ENCODE results near the gene LRMDA. TPM values are rescaled to one million over a fixed set of nuclear protein-coding genes. Genes with fewer than 3 reads are reported as not detected.

The LRMDA gene
- polyA plus RNA-seq, 3 donors = 39.8 to 59.6 (median 56.4) TPM

DNA sequence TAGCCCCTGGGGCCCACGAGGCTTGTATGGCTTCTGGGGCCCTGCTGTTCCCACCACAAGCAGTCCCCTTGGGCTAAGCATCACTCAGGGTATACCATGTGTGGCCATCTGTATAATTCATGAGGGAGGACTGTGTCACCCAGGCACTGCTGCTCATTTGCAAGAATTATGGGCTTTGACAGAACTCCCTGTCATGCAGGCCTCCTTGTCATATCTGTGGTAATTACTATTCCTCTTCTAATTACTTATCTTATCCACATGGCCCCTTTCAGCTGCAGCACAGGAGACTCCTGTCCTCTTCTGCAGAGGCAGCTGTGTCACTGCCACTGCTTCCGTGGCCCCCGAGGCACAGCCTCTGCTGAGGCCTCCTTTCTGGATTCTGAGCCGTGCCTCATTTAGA, 46.3 kb downstream of the LRMDA start:
- no peak overlapping the region for H3K27ac ChIP-seq (ENCODE audit: low read depth in 1 of 2, low read length in 2 of 2)
- no peaks in the 10 kb centered on the region for H3K9me3 ChIP-seq (replicated peaks in 1 of 2; ENCODE audit: control insufficient read depth in 1 of 2, insufficient read depth in 1 of 2, low read length in 2 of 2)
- 94% methylated on average over 4 of the region's 4 CpGs for WGBS (ENCODE audit: insufficient coverage)
- DNase-seq = no peak
- H3K4me1 Mint-ChIP-seq = peaks cover 6% of the 10 kb centered on the region
- H3K79me2 ChIP-seq (ENCODE audit: insufficient read depth, low read length) = peaks cover 82% of the 10 kb centered on the region
- no peak overlapping the region for H3K4me2 ChIP-seq (replicated peaks; ENCODE audit: extremely low read depth, low read length, poor library complexity, severe bottlenecking)
- peaks cover 45% of the 10 kb centered on the region for H4K20me1 ChIP-seq (ENCODE audit: insufficient read depth, low read length)
- no peak overlapping the region for H3K27ac Mint-ChIP-seq
- H3K4me3 Mint-ChIP-seq = no peak overlapping the region
- intact Hi-C loops (cut with micrococcal nuclease) = no loop called here
- peaks cover 0 to 3% (median 1%) of the 10 kb centered on the region in 7 donors for H3K9me3 Mint-ChIP-seq
- no peak overlapping the region for H3K9ac ChIP-seq (ENCODE audit: insufficient read depth, low read length, poor library complexity, severe bottlenecking)
- peaks cover 14 to 17% of the 10 kb centered on the region in 2 donors for H3K36me3 Mint-ChIP-seq
- peaks cover 0 to 2% (median 0%) of the 10 kb centered on the region in 3 donors for H3K27me3 Mint-ChIP-seq (ENCODE audit: low read depth in 3 of 3)
- peaks cover 0 to 35% of the 10 kb centered on the region in 2 donors for H3K36me3 ChIP-seq (replicated peaks in 1 of 2; ENCODE audit: control insufficient read depth in 1 of 2, insufficient read depth in 2 of 2, low read length in 2 of 2)
- H2AFZ ChIP-seq (ENCODE audit: insufficient read depth, low read depth, low read length, poor library complexity, severe bottlenecking) = no peak overlapping the region
- no peak overlapping the region for H3K4me3 ChIP-seq (replicated peaks in 1 of 3; ENCODE audit: low read depth in 2 of 3, low read length in 3 of 3)
- TF ChIP-seq, protein P1, sequence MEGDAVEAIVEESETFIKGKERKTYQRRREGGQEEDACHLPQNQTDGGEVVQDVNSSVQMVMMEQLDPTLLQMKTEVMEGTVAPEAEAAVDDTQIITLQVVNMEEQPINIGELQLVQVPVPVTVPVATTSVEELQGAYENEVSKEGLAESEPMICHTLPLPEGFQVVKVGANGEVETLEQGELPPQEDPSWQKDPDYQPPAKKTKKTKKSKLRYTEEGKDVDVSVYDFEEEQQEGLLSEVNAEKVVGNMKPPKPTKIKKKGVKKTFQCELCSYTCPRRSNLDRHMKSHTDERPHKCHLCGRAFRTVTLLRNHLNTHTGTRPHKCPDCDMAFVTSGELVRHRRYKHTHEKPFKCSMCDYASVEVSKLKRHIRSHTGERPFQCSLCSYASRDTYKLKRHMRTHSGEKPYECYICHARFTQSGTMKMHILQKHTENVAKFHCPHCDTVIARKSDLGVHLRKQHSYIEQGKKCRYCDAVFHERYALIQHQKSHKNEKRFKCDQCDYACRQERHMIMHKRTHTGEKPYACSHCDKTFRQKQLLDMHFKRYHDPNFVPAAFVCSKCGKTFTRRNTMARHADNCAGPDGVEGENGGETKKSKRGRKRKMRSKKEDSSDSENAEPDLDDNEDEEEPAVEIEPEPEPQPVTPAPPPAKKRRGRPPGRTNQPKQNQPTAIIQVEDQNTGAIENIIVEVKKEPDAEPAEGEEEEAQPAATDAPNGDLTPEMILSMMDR (IDR thresholded peaks at IDR 0.05) = no peak
- H3K27me3 ChIP-seq (ENCODE audit: control insufficient read depth in 2 of 2, insufficient read depth in 2 of 2, low read length in 2 of 2) = no peaks in the 10 kb centered on the region
- peaks cover 3% of the 10 kb centered on the region in 2 donors for H3K4me1 ChIP-seq (ENCODE audit: control insufficient read depth in 1 of 2, insufficient read depth in 2 of 2, low read length in 2 of 2)

DNA sequence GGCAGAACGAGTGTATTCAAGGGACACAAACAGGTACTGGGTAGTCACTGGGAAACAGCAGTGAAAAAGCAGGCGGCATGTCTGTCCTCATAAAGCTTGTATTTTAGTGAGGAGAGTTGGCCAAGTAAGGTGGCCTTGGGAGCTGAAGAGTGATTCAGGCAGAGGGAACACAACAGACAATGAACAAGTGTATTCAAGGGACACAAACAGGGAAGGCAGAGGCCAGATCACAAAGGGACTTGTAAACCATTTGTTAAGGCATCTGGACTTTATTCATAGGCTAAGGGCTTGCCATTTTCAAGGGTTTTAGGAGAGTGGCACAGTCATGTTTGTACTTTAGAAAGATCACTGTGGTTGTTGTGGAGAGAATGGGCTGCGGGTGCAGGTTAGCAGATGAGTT, 49.0 kb downstream of the LRMDA start:
- Histone ChIP-seq H3K9me3 (replicated peaks in 1 of 2; ENCODE audit: control insufficient read depth in 1 of 2, insufficient read depth in 1 of 2, low read length in 2 of 2) (peaks cover 7 to 8% of the 10 kb centered on the region in 2 donors), H3K4me3 (replicated peaks in 1 of 3; ENCODE audit: low read depth in 2 of 3, low read length in 3 of 3) (no peak overlapping the region), H3K4me1 (ENCODE audit: control insufficient read depth in 1 of 2, insufficient read depth in 2 of 2, low read length in 2 of 2) (no peaks in the 10 kb centered on the region), H3K27me3 (ENCODE audit: control insufficient read depth in 2 of 2, insufficient read depth in 2 of 2, low read length in 2 of 2) (no peaks in the 10 kb centered on the region), H2AFZ (ENCODE audit: insufficient read depth, low read depth, low read length, poor library complexity, severe bottlenecking) (no peak overlapping the region), H3K36me3 (replicated peaks in 1 of 2; ENCODE audit: control insufficient read depth in 1 of 2, insufficient read depth in 2 of 2, low read length in 2 of 2) (peaks cover 0 to 17% of the 10 kb centered on the region in 2 donors), H3K79me2 (ENCODE audit: insufficient read depth, low read length) (peaks cover 73% of the 10 kb centered on the region), H3K27ac (ENCODE audit: low read depth in 1 of 2, low read length in 2 of 2) (no peak overlapping the region), H3K9ac (ENCODE audit: insufficient read depth, low read length, poor library complexity, severe bottlenecking) (no peak overlapping the region), H4K20me1 (ENCODE audit: insufficient read depth, low read length) (peaks cover 26% of the 10 kb centered on the region), H3K4me2 (replicated peaks; ENCODE audit: extremely low read depth, low read length, poor library complexity, severe bottlenecking) (no peak overlapping the region)
- Mint-ChIP-seq H3K4me1 (peaks cover 2% of the 10 kb centered on the region), H3K9me3 (peaks cover 2 to 16% (median 7%) of the 10 kb centered on the region in 7 donors), H3K4me3 (no peak overlapping the region), H3K27me3 (ENCODE audit: low read depth in 3 of 3) (peaks cover 0 to 2% (median 0%) of the 10 kb centered on the region in 3 donors), H3K27ac (no peak overlapping the region), H3K36me3 (peaks cover 13 to 29% of the 10 kb centered on the region in 2 donors)
- DNase-seq = no peak
- 93% methylated on average over 3 of the region's 3 CpGs for WGBS (ENCODE audit: insufficient coverage)
- intact Hi-C loops (cut with micrococcal nuclease) = no loop called here
- TF ChIP-seq, protein P1 (IDR thresholded peaks at IDR 0.05) = no peak

All from CD14-positive monocyte (primary cell).